RWPE1 (cell line): ENCODE results near the gene UBE2O.

Source experiments
- CTCF ChIA-PET: fragments of 350-600 bp; sonication (Branson Sonifier 250); formaldehyde crosslinking; extraction: SDS; loops from one replicate; lab custom pipeline; 2021; lab: Yijun Ruan, JAX
- POLR2A ChIA-PET: fragments of 400-600 bp; formaldehyde crosslinking; extraction: SDS; loops from one replicate; lab custom pipeline; 2020; ENCODE audit warnings: antibody characterized with exemption; ENCODE audit not compliant: low non-redundant PET; lab: Yijun Ruan, JAX
- DNase-seq: peaks from one replicate; pipeline ENCODE4 v3.0.0; 2012; ENCODE audit warnings: low spot score
- H3K27ac ChIP-seq: fragments of 450-650 bp; 2 replicates; pipeline ENCODE4 v1.5.1; 2017
- CTCF ChIP-seq: fragments of 450-650 bp; conservative IDR thresholded peaks from 2 replicates; pipeline ENCODE4 v1.5.1; 2017; ENCODE audit warnings: low read depth, mild to moderate bottlenecking

UBE2O gene

GRCh38 chr17:76469076-76469990, 16.4 kb upstream of the UBE2O start:
- ChIA-PET POLR2A (no interaction called here), CTCF (interaction anchor here (0.6 kb wide), 2 partner anchors 61 to 934 kb away, joined by 3 to 4 read pairs; no protein-coding TSS in a partner anchor)
- 0 out of 2 replicates have a peak overlapping the region, but pooled peaks have one; percentile 5 for H3K27ac ChIP-seq
- TF ChIP-seq CTCF, result no peak
- no peak for DNase-seq

DNA sequence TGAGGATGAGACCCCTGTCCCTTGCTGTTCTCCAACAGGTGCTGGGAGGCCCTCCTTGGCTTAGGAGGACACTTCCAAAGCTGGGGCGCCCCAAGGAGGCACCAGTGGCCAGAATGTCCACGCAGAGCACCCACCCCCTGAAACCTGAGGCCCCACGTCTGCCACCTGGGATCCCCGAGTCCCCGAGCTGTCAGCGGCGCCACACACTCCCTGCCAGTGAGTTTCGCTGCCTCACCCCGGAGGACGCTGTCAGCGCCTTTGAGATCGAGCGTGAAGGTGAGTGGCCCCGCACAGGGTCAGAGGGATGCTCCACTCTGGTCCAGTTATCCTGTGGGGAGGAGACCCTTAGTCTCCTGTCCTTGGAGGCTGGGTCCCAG, 15.7 kb upstream of the UBE2O start:
- ChIA-PET CTCF (interaction anchor here (0.6 to 2.5 kb wide), 3 partner anchors 9 to 60 kb away, joined by 3 to 8 read pairs (median 3); no protein-coding TSS in a partner anchor), POLR2A (no interaction called here)
- no peak for DNase-seq
- H3K27ac ChIP-seq, result no peak overlapping the region
- TF ChIP-seq CTCF, result no peak

GRCh38 chr17:76467809-76468633, 15.1 kb upstream of the UBE2O start:
- ChIA-PET POLR2A (interaction anchor here (1.0 kb wide), 1 partner anchor 34 kb away, joined by 3 read pairs; no protein-coding TSS in a partner anchor), CTCF (interaction anchor here (0.6 to 2.9 kb wide), 5 partner anchors 10 to 82 kb away, joined by 3 to 28 read pairs (median 3); no protein-coding TSS in a partner anchor)
- no peak for TF ChIP-seq CTCF
- no peak for DNase-seq
- no peak overlapping the region for H3K27ac ChIP-seq

GRCh38 chr17:76467366-76467765, 14.4 kb upstream of the UBE2O start, which contains the start of gene AANAT:
AANAT (plus strand) TSS chr17:76467603; CDS start chr17:76468747, 1,144 bp downstream.
- ChIA-PET CTCF (interaction anchor here (0.7 to 2.9 kb wide), 6 partner anchors 9 to 46 kb away, joined by 3 to 28 read pairs (median 6); no protein-coding TSS in a partner anchor), POLR2A (interaction anchor here (1.0 kb wide), 1 partner anchor 34 kb away, joined by 3 read pairs; no protein-coding TSS in a partner anchor)
- TF ChIP-seq CTCF, result no peak
- DNase-seq, result no peak
- H3K27ac ChIP-seq, result no peak within 1 kb of the TSS

DNA sequence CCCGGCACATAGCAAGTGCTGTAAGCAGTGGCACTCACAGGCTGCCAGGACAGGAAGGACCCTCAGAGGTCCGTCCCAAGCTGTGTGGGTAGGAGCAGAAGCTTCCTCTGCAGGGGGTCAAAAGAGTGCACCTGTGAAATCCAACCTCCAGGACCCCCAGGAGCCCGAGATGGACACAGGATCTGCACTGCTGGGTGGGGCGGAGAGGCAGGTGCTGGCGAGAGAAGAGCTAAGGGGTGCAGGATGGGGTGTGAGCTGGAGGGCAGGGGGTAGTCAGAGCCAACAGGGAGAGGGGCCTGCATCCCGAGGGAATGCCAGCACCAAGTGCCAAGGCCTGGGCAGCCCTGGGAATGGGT, 13.8 kb upstream of the UBE2O start:
- no peak for TF ChIP-seq CTCF
- CTCF ChIA-PET, result interaction anchor here (0.6 to 2.9 kb wide), 9 partner anchors 8 to 84 kb away, joined by 3 to 28 read pairs (median 3); no protein-coding TSS in a partner anchor
- no peak for DNase-seq
- POLR2A ChIA-PET, result interaction anchor here (1.0 kb wide), 1 partner anchor 35 kb away, joined by 3 read pairs; no protein-coding TSS in a partner anchor
- H3K27ac ChIP-seq, result no peak overlapping the region
